Mucosa of gallbladder (tissue), 1 donor: ENCODE measurements around the gene ADK. TPM values are rescaled to one million over a fixed set of nuclear protein-coding genes. Genes with fewer than 3 reads are reported as not detected.

Experiments used
- DNase-seq: peaks from one replicate; pipeline ENCODE4 v3.0.0-alpha.2; 2020; ENCODE audit warnings: low spot score
- total RNA-seq: library from RNA; stranded (reverse); gene quantifications from one replicate; pipeline ENCODE4 v1.2.1, GENCODE V29; 2021
- donor health status: DM: no; HTN: no; CAD: no.

ADK gene
- total RNA-seq, 1 donor from 2014 or later, result 13.0 TPM

DNA sequence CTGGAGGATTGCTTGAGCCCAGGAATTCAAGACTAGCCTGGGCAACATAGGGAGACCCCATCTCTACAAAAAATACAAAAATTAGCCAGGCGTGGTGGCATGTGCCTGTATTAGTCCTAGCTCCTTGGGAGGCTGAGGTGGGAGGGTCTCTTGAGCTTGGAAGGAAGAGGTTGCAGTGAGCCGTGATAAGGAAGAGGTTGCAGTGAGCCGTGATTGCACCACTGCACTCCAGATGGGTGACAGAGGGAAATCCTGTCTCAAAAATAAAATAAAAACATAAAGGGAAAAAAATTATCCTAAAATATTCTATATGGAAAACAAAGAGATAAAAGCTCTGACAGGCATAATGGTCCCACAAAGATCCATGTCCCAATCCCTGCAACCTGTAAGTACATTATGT lies 587.5 kb downstream of the ADK start:
- no peak for DNase-seq

- no peak for DNase-seq
Measured at GRCh38 chr10:74738985-74739567, 588.1 kb downstream of the ADK start.

- no peak for DNase-seq
Measured at GRCh38 chr10:74743401-74743800, 592.4 kb downstream of the ADK start.

DNA sequence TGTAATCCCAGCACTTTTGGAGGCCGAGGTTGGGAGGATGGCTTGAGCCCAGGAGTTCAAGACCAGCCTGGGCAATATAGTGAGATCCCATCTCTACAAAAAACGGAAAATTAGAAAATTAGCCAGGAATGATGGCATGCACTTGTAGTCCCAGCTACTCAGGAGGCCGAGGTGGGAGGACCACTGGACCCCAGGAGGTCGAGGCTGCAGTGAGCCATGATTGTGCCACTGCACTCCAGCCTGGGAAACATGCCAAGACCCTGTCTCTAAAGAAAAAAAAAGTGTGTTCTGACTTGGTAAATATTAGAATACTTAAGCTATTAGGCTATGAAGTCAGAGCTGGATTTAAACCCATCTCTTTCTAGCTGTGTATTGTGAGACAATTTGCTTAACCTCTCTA lies 594.4 kb downstream of the ADK start:
- no peak for DNase-seq

- no peak for DNase-seq
Measured at GRCh38 chr10:74746813-74747212, 595.8 kb downstream of the ADK start.

DNA sequence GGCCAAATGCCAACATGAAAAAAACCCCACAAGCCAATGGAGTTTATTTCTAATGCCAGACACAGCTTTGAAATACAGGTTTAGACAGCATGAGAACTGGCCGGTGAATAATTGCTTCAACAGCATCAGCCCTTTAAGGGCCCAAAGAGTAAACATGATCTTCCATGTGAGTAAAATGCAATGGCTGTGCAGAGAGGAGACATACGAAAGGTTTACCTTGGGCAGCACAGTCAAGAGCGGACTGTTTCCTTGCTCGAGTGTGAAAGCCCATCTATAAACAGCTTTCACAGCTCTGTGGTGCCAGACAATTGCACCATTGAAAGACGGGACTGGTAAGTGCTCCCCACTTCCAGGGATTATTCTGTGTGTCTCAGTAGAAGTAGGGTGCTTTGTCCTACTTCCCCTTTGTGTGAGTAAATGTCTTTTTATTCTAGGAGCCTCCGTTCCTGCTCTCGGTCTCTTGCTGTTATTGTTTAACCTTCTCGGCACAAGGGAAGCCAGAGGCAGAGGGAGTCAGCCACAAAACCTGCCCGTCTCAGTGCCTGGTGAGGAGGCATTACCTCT lies 597.5 kb downstream of the ADK start:
- DNase-seq, result no peak

- DNase-seq, result no peak
Measured at GRCh38 chr10:74750848-74751274, 599.8 kb downstream of the ADK start.

GRCh38 chr10:74752371-74753040 lies 601.5 kb downstream of the ADK start:
- no peak for DNase-seq

- DNase-seq, result no peak
Measured at GRCh38 chr10:74753442-74754211, 602.6 kb downstream of the ADK start.

DNA sequence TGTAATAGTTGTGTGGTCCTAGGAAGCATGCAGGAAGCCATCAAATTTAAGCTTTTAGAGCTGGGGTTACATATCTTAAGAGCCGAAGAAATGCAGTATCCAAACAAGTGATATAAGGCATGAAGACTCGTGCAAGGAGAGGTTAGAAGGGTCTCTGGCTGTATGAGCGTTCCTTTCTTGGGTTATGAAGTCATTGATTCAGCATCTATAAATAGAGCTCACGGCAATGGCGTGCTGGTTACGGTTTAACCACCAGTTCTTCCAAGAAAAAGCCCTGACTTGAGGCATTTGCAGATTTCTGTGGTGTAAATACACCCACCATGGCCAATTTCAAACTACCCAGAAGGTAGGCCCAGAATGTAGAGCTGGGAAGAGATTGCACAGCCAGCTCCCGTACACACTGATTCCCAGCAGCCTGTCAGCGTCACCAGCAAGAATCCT lies 603.4 kb downstream of the ADK start:
- no peak for DNase-seq

DNA sequence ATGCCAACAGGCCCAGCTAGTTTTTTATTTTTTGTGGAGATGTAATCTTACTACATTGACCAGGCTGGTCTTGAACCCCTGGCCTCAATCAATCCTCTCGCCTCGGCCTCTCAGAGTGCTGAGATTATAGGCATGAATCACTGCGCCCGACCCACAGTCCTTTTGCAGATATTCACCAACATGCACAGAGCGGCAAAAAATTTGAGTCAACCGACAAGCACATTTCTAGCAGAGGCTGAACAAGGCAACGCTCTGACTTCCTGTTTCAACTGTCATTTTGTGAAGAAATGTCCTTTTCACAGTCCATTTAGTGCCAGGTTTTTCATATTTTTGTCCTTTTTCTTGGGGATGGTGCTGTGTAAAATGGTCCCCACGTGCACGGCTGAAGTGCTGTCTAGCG lies 604.3 kb downstream of the ADK start:
- no peak for DNase-seq

Other genes with a start within 250 kb of the ADK start
- gene PLAU, start 240.1 kb upstream of the ADK start, total RNA-seq, result 15.5 TPM
- 216 TPM for gene VCL, start 153.1 kb upstream of the ADK start, total RNA-seq
- gene AP3M1, start 393 bp upstream of the ADK start, total RNA-seq, result 35.9 TPM